A549 treated with AZD2906 at 1 μM for 4 hours (cell line): ENCODE data around the gene THAP6. TPM values are rescaled to one million over a fixed set of nuclear protein-coding genes. Genes with fewer than 3 reads are reported as not detected.

Experiments used
- total RNA-seq: library from RNA; stranded (reverse); fragments of 200-300 nt; extraction: Qiagen RNA extraction; gene quantifications from 5 replicates; pipeline ENCODE4 v1.2.3, GENCODE V29; 2022

THAP6 gene, protein sequence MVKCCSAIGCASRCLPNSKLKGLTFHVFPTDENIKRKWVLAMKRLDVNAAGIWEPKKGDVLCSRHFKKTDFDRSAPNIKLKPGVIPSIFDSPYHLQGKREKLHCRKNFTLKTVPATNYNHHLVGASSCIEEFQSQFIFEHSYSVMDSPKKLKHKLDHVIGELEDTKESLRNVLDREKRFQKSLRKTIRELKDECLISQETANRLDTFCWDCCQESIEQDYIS
- 4.2 to 5.7 TPM (median 5.5 TPM) in 5 replicates for total RNA-seq

DNA sequence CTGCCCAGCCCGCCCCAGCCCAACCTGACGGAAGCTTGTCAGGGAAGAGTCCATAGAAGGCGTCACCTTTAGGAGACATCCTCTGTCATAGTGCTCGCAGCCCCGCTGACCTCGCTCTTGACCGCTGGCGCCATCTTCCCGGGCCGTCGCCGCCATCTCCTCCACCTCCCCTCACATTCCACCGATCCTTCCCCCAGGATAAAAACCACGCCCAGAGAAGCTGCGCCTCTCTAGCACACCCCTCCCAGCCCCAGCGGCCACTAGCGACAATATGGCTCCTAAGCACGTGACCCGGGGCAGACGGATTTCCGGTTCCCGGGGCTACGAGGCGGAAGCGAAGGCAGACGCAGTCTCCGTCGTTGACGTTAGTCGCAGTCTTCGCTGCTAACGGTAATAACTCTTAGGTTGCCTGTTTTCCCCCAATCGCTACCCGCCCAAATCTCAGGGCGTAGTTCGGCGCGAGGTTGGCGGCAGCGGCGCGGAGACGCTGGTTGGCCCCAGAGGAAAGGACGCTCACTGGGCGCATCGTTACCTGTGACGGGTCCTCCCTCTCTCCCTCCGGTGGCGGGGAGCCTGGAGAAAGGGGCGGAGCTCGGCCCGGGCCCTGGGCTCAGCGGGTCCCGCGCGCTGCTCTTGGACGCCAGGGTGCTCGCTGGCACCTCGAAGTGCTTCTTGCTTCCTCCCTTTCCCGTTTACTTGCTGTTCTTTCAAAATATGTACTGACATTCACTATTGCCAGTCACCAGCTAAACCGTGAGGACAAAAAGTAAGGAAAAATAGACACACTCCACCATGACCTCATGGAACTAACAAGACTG, at the start of gene THAP6, which contains the start of gene RCHY1:
Gene THAP6 (plus strand): TSS at position 343 of the 818 bp plus-strand sequence. CDS start 980 bp downstream, outside the sequence.
Gene RCHY1 (minus strand): TSS at position 273 of the 818 bp plus-strand sequence. CDS start 117 bp downstream, at position 156.

DNA sequence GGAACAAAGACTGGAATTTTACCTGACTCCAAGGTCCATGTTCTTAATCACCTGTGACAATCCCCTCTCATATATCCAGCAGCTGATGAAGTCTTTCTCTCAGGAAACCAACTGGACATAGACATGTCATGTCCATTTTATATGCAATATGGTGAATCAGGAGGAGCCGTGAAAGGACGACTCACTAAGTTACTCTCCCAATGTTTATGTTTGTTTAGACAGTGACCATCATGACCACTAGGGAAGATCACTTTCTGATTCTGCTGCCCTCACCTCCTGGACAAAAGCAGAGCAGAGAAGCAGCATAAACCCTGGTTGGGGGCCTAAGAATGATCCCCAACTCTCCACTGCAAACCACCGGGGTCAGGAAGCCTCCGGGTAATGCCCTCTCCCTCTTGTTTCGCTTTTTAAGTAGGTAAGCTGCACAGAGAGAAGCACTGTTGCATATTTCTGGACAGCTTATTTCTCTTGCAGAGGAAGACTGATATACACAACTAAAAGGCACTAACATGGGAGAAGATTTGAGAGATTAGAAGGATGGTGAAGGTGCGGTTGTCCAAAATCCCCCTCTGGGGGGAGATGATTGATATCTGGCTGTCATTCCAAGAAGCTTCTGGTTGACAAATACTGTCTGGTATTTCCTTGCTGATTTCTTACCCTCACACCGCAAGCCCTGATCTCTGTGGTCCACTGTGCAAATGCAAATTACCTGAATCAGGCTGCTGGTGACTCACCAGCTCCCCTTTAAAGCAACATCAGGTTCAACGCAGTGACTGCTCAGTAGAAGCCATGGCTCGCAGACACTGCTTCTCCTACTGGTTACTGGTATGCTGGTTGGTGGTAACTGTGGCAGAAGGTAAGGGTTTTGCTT, 41.3 kb downstream of the THAP6 start, which contains the start of gene ODAPH:
Gene ODAPH (plus strand): TSS at position 773 of the 871 bp plus-strand sequence. CDS start 17 bp downstream, at position 790.

Other genes starting within 250 kb of the THAP6 start
- gene RCHY1, start 70 bp upstream of the THAP6 start, total RNA-seq, result 13.9 to 20.0 TPM (median 15.8 TPM) in 5 replicates
- gene ODAPH, start 41.6 kb downstream of the THAP6 start, total RNA-seq, result 0.05 TPM in 1 of 5 replicates, not detected in the others
- gene CDKL2, start 116.1 kb downstream of the THAP6 start, total RNA-seq, result 0.53 to 0.90 TPM (median 0.82 TPM) in 5 replicates
- gene G3BP2, start 158.9 kb downstream of the THAP6 start, total RNA-seq, result 64.5 to 106 TPM (median 73.4 TPM) in 5 replicates
- 18.1 to 25.5 TPM (median 21.7 TPM) in 5 replicates for gene USO1, start 210.1 kb downstream of the THAP6 start, total RNA-seq